ENCODE results near the gene HMGCL.
"Not testable (repeated sequence)": the region's sequence is repeated elsewhere in the genome, so short reads cannot be mapped to it uniquely, and the experiment has no call there.

The HMGCL gene

DNA sequence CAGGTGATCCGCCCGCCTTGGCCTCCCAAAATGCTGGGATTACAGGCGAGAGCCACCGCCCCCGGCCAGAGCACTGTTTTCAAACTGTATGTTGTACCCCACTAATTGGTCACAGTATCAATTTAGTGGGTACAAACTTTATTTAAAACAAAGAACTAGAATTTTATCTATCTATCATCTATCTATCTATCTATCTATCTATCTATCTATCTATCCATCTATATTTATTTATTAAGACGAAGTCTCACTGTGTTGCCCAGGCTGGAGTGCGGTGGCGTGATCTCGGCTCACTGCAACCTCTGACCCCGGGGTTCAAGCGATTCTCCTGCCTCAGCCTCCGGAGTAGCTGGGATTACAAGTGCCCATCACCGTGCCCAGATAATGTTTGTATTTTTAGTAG lies 1.4 kb upstream of the HMGCL start:
- not testable (repeated sequence) for DNase-seq (ENCODE audit: low read depth in 2 of 2)

DNA sequence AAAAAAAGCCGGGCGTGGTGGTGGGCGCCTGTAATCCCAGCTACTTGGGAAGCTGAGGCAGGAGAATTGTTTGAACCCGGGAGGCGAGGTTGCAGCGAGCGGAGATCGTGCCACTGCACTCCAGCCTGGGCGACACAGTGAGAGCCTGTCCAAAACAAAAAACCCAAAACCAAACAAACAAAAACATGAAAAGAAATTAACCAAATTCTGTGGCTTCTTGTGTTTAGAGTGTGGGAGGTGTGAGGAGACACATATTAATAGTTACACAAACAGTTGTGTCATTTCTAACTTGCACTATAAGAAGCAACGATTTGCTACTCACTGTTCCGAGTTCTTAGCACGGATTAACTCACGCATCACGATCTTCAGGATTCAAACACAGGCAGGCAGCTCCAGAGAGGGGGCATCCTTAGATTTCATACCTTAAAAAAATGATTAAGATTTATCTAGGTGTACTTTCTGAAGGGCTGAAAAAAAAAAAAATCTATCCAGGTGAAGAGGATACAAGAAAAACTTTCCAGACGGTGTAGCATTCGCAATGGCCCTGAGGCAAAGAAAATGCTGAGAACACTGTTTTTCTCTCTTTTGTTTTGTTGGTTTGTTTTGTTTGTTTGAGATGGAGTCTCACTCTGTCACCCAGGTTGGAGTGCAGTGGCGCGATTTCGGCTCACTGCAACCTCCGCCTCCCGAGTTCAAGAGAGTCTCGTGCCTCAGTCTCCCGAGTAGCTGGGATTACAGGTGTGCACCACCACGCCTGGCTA lies 713 bp upstream of the HMGCL start:
- DNase-seq (ENCODE audit: low read depth in 2 of 2) = no peak

DNA sequence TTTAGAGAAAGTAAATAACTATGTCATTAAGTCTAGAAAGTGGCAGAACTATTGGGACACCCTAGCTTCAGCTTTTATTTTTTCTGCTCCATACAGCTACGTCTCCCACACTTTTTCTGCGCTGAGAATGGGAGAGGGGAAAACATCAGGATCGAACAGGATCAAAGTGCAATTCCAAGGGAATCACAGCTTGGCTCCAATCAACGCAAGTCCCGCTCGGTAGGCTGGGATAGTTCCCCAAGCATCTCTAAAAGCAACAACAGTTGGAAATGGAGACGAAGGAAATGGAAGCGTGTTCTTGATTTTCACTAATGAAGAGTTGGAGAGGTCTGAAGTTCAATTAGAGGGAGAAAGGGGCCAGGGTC lies 536 bp downstream of the HMGCL start:
- DNase-seq (ENCODE audit: low read depth in 2 of 2) = no peak

DNA sequence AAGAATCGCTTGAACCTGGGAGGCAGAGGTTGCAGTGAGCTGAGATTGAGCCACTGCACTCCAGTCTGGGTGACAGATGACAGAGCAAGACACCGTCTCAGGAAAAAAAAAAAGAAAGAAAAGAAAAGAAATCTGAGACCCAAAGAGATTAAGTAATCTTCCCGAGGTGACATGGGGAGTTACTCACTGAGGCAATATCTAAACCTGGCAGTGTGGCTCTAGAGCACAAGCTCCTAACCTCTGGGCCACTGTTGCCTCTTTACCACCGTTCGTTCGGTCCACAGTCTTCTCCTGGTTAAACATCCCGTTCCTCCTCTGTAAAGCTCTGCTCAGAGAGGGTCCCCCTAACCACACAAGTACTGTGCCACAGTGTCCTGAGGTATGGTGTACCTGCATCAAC lies 1.5 kb downstream of the HMGCL start:
- no peak for DNase-seq (ENCODE audit: low read depth in 2 of 2)

DNA sequence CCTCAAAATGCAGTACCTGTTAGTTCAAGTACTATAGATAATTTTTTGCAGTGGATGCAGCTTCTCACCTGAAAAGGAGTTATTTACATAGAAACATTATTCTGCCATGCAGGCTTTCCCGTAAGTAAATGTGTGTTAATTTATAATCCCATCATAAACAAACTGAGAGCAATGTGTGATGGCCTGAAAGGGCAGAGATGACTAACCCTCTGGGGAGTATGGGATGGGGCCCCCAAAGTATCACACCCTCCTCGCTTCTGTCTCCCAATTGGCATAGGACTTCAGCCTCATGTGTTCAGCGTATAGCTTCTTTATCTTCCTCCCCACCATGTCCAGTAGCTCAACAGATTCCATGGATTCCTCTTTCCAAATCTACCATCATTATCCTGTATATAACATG lies 7.6 kb downstream of the HMGCL start:
- no peak for DNase-seq (ENCODE audit: low read depth in 2 of 2)

DNA sequence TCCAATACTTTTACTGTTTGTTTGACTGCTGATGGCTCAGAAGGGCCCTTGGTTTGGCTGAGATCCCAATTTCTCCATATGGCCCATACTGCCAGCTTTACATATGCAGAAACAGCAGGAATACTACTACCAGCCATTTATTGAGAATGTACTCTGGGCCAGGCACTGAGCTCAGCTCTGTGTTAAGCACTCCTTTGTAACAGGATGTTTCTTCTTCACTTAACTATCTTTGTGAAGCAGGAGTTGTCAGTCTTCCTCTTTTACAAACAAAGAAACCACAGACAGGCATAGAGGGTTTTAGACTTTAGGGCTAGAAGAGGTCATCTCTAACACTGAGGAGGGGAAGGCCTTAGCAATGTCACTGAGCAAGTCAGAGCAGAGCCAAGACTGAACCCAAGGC lies 8.3 kb downstream of the HMGCL start:
- DNase-seq (ENCODE audit: low read depth in 2 of 2) = no peak

DNA sequence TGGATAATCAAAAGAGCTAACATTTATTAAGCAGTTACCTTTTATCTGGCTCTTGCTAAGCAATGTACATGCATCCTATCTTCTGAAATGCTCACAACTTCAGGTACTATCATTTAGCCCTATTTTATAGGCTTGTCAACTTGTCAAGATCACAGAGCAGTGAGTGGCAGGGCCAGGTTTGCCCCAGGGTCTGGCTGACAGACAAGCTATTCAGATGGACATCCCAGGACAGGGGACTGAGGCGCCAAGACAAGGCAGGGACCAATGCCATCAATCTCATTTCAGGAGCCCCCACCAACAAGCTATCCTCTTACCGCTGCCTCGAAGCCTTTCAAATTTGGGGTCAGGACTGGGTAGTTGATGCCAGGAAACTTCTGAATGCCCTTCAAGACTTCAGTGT lies 8.9 kb downstream of the HMGCL start:
- no peak for DNase-seq (ENCODE audit: low read depth in 2 of 2)

DNA sequence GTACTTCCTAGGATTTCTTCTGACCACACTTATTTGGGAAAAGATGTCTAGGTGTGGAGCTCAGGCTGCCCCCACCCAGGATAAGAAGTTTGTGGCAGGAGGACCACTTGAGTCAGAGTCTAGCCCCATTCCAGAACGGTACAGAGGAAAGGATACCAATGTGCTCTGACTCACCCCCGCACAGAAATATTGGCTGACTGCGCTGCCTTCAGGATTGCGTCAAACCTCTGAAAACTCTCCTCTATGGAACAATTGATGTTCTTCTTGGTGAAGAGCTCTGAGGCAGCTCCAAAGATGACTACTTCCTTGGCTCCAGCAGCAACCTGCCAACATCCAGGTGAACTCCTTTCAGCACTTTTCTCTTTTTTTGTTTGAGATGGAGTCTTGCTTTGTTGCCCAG lies 11.2 kb downstream of the HMGCL start:
- DNase-seq (ENCODE audit: low read depth in 2 of 2) = no peak

DNA sequence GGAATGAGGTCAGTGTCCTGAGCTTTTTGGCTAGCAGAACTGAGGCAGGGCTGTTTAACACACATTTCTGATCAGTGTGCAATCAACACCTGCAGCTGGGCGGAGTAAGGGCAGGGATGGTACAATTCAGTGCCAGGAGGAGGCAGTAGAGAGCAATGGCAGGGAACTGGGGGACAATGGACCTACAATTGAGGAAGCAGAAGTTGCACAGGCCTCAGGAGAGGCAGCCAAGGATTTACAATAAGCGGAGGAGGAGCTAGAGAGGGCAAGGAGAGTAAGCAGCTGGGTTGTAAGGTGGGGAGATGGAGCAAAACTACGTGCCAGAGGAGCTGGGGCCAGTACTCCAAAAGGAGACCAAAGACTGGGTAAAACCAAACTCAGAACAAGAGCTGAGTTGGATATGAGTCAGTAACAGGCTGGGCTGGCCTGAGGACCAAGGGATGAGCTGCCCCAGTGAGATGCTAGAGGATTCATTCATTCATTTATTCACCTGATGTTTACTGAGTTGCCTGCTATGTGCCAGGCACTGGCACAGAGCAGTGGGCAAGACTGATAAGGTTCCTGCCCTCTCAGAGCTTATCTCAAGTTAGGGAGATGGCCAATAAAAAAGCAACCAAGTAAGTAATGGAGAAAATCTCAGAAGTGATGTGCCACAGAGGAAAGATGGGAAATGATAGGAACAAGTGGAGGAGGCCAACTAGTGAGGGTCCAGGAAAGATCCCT lies 14.2 kb downstream of the HMGCL start:
- no peak for DNase-seq (ENCODE audit: low read depth in 2 of 2)

DNA sequence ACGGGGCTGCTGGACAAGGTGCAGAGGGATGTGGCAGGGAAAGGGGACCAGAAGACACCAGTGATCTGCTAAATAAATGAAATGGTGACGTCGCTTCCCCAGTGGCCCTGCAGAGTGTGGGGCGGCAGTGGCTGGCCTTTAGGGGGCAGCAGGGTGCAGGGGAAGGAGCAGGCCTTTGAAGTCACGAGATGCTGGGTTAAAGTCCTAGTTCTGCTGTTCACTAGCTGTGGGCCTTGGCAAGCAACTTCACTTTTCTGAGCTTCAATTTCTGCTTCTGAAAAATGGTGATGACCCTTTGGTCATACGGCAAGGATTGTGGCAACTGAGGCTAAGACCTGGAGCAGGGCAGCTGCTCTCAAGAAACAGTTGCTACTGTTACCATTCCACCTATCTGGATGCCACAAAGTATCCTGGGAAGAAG lies 15.5 kb downstream of the HMGCL start:
- peak; percentile 63 to 78 for DNase-seq (ENCODE audit: low read depth in 2 of 2)

DNA sequence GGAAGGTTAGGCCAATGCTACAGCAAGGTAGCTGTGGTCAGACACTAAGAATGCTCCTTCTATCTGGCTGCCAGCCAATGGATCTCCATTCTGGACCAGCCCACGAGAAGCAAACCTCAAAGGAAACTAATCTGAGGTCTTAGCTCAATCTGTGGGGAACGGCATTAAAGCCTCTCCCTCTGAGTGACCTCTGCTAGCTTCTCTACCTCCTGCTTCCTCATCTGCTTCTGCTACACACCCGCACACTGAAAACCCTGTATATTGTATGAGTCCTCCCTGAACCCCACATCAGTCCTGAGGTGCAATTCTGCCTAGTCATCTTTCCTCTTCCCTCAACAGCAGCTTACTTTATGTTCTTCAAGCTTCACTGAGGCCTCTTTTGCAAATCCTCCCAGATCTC lies 17.8 kb downstream of the HMGCL start:
- no peak for DNase-seq (ENCODE audit: low read depth in 2 of 2)

DNA sequence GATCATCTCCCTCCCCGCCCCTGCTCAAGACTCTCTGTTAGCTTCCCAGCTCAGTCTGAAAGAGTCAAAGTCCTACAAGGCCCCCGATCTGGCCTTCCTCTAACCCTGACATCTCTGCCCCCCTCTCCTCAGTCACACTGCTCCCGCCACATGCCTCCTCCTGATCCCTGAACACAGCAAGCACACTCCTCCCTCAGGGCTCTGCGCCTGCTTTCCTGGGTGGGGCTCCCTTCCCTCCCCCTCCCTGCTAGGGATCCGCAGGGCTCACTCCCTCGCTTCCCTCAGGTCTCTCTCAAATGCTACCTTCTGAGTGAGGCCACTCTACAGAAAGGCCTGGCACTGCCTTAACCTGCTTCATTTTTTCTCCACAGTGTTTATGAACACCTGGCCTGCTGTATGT lies 18.9 kb downstream of the HMGCL start:
- no peak for DNase-seq (ENCODE audit: low read depth in 2 of 2)

DNA sequence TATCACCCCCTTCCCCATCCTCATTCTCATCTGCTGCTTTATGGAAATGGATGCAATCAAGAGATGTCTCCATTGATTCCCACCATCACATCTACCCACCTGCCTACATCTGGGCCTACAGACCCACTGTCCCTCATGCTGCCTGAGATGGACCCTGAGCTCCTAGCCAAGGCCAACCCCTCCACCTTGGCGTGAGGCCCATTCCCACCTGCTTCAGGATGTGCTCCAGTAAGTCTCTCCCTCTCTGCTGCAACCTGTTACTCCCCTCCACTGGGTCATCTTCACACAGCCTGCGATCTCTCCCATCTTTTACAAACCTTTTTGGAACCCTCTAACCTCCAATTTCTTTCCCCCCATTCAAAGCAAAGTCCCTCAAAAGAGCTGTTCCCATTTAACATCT lies 20.2 kb downstream of the HMGCL start:
- no peak for DNase-seq (ENCODE audit: low read depth in 2 of 2)

DNA sequence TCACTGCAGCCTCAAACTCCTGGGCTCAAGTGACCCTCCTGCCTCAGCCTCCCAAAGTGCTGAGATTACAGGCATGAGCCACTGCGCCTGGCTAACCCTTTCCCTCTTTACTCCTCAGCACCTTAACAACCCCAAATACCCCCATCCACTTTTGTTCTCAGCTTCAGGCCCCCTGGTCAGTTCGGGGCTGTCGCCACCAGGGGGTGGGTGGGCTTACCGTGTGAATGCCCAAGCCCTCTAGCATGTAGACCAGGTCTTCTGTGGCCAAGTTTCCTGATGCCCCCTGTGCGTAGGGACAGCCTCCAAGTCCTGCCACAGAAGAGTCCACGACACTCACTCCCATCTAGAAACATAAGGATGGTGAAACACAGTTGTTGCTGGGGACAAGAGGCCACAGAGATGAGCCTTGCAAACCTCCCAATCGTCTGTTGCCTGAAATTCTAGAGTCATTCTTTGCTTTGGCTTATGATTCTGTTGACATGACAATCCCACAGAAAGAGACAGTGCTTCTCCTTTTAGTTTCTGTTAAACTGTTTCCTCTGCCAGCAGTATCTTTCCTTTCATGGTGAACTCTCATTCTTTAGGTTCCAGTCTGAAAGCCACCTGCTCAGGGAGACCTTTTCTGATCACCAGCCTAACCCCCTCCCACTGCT lies 20.9 kb downstream of the HMGCL start:
- DNase-seq (ENCODE audit: low read depth in 2 of 2) = no peak

DNA sequence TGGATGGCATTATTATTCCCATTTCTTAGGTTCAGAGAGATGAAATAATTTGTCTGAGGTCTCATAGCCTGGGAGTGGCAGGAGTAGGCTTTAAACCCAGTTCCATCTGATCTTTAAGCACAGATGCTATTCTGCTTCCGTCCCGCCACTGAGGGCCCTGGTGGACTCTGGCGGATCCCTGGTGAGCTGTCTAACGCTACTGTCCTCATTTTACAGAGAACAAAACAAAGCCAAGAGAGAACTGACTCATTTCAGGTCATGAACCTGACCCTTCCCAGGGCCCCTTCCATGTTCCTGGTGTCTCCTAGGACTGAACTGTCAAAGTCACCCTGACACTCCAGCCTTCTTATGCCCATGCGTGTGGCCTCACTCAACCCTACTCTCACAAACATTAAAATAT lies 21.6 kb downstream of the HMGCL start:
- DNase-seq (ENCODE audit: low read depth in 2 of 2) = no peak

DNA sequence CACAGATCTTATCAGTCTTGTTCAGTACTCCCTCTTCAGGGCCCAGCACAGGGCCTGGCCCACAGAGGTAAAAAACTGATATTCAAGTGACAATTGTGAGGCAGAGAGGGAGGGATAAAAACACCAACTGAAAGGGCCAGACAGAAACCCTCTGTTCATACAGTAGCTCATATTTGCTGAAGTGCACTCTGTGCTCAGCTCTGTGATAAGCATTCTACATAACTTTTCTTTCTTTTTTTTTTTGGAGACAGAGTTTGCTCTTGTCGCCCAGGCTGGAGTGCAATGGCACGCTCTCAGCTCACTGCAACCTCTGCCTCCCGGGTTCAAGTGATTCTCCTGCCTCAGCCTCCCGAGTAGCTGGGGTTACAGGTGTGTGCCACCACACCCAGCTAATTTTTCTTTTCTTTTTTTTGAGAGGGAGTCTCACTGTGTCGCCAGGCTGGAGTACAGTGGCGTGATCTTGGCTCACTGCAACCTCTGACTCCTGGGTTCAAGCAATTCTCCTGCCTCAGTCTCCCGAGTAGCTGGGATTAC lies 22.4 kb downstream of the HMGCL start:
- DNase-seq (ENCODE audit: low read depth in 2 of 2) = not testable (repeated sequence)

DNA sequence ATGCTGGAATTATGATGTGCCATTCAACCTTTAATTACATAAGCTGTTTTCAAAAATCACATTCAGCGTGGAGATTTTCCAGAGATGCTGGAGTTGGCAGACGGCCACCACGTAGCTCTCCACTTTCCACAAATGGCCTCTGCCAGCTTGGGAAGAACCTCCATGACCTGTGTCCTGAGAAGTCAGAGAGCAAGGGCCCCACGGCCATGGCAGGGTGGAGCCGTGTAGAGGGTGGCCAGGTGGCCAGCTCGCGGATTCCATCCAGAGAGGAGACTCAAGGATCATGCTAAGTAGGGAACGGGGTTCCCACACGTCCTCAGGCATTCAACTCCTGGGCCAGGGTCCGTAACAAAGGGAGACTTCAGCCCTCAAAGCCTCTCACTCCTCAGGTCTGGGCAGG lies 23.4 kb downstream of the HMGCL start:
- no peak for DNase-seq (ENCODE audit: low read depth in 2 of 2)

DNA sequence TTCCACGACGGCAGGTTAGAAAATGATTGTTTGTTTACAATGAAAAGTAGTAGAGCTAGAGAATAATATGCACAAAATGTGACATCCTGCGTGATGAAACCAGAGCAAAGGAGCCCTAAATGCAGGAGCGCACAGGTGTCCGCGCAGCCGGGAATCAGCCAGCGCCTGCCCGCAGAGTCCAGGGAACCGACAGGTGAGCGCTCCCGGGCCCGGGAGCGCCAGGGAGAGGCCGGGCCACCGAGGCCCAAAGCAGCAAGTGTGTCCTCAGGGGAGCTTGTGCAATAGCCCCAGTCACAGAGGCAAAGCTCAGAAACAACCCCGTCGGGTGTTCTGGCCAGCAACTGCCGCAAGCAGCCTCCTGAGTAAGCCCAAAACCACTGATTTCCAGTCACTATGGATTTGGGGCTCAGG lies 23.9 kb downstream of the HMGCL start:
- DNase-seq (ENCODE audit: low read depth in 2 of 2) = no peak

DNA sequence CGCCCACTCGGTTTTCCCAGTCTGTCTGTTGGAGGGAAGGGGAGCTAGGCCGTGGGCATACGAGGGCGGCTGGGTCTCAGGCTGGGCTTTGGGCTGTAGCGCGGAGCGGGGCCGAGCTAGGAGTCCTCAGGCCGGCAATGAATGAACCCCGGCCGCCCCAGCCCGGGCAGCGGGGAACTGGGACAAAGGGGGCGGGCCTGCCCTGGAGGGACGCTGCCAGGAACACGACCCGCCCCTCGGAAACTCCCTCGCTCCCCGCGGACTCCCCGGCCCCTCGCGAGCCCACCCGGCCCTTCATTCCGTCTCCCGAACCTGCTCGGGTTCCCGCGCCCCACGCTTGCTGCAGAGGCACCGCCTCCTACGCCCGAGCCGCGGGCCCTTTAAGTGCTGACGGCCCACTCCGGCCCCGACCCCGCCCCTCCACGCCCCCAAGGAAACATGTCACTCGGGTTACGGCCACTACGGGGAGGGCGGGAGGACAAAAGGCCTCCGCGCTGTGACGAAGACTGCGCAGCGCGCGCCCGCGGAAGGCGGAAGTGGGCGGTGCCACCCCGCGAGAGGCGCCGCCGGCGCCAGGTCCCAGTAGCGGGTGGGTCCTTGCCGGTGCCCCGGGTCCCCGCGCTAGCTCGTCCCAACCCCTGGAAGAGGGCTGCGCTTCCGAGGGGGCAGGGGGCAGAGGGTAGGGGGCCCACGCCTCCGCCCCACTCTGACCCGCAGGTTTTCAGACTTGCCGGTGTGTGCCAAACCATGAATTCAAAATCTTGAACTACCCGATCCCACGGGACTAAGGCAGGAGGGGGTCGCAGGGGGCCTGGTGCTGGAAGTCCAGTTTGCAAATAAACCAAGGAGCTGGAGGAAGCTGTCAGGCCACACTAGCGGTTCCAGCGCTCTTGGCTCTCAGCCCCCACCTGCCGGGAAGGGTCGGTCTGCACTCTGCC lies 24.6 kb downstream of the HMGCL start, which contains the start of gene GALE:
Gene GALE (minus strand): TSS at position 355 of the 938 bp plus-strand sequence. CDS start 1,747 bp downstream, outside the sequence.
- DNase-seq (ENCODE audit: low read depth in 2 of 2) = peak; percentile 91 to 97

DNA sequence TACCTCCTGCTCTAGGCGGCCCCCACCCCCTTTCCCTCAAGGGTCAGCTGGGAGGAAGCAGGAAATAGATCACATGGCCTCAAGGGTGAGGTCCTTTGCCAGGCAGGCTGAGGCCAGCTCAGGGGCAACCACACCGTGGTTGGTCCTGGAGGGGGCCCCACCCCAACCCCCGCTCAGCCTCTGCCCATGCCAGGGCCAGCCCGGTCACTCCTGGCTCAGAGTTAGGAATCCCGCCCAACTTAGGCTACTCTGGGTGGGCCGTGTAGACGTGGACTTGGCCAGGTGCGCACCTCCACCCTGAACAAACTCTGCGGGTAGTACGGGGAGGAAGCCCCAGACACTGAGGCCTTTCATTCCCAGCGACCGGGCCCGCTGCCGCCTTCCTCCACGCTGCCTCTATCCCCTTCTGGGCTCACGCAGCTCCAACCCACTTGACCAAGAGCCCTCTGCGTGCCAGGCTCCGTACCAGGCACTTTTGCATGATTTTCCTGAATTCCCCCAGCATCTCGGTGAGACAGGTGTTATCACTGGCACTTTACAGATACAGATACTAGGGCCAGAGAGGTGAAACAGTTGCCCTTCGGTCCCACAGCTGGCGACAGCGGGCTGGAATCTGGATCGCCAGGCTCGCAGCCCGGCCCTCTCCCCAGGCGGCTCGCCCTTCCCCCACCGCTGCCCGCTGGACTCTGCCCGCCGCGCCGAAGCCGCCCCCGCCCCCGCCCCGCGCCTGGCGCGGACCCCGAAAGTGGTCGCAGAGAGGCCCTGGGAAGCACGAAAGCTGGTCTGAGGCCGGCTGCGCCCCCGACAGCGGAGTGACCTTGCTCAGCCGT lies 25.4 kb downstream of the HMGCL start:
- DNase-seq (ENCODE audit: low read depth in 2 of 2) = no peak

DNA sequence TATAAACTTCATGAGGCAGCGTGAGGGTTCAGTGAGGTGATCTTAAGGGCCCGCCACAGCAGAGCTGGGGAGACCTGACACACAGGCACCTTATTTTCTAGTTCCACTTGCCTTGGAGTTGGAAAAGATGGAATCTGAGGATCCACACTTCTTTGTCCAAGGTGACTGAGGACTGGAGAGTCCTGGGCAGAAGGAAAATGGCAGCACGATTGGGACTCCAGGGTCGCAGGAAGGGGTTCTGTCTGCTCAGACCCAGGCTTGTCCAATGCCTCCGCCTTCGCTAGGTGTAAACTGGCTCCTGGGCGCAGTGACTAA lies 26.0 kb downstream of the HMGCL start:
- DNase-seq (ENCODE audit: low read depth in 2 of 2) = no peak

All from stimulated activated CD4-positive, alpha-beta T cell treated with anti-CD3 and anti-CD28 coated beads, Interleukin-15, amount 100 ng/mL, for 48 hours (primary cell).